ENCODE data around the gene NDUFA7. TPM values are rescaled to one million over a fixed set of nuclear protein-coding genes. Genes with fewer than 3 reads are reported as not detected.

The NDUFA7 gene
- total and polyA plus RNA-seq, 2 of the 13 experiments (the other 11 are each of a cell fraction or from before 2014, with no cell fraction given), result 64.5 to 71.5 TPM

- TF ChIP-seq AFF4 (CRISPR knock-in tag; IDR thresholded peaks at IDR 0.05), result no peak
- 0 out of 2 replicates have a peak, but pooled peaks have one; percentile 32 for TF ChIP-seq ZBTB42 (CRISPR knock-in tag; IDR thresholded peaks at IDR 0.05)
- 0 out of 2 replicates have a peak, but pooled peaks have one; percentile 3 for TF ChIP-seq ZFY (CRISPR knock-in tag; IDR thresholded peaks at IDR 0.05)
- no peak for TF ChIP-seq ZNF180 (CRISPR knock-in tag; IDR thresholded peaks at IDR 0.05; ENCODE audit: borderline replicate concordance, low read depth)
- no peak for TF ChIP-seq GFI1 (CRISPR knock-in tag; IDR thresholded peaks at IDR 0.05; ENCODE audit: borderline replicate concordance)
- TF ChIP-seq PBX2 (CRISPR knock-in tag; IDR thresholded peaks at IDR 0.05), result no peak
- peak; percentile 52; the same call in 1 of the 2 replicates for TF ChIP-seq ZNF790 (CRISPR knock-in tag; IDR thresholded peaks at IDR 0.05; ENCODE audit: borderline replicate concordance)
- TF ChIP-seq MED13 (CRISPR knock-in tag; IDR thresholded peaks at IDR 0.05), result no peak
- TF ChIP-seq HOXA7 (CRISPR knock-in tag; IDR thresholded peaks at IDR 0.05), result no peak
- peak; percentile 29; the same call in 1 of the 2 replicates for TF ChIP-seq FOXP4 (CRISPR knock-in tag; IDR thresholded peaks at IDR 0.05)
- no peak for TF ChIP-seq GTF2F1 (IDR thresholded peaks at IDR 0.05; ENCODE audit: low read length)
- TF ChIP-seq CBX2 (IDR thresholded peaks at IDR 0.05; ENCODE audit: low read depth, low read length), result no peak
- no peak for TF ChIP-seq CBX2 (CRISPR knock-in tag; IDR thresholded peaks at IDR 0.05; ENCODE audit: low read depth)
- TF ChIP-seq ZNF878 (CRISPR knock-in tag; IDR thresholded peaks at IDR 0.05), result peak; percentile 49; the same call in 1 of the 2 replicates
- no peak for TF ChIP-seq ARID3A (IDR thresholded peaks at IDR 0.05; ENCODE audit: low read depth, low read length)
- no peak for TF ChIP-seq PHF20 (CRISPR knock-in tag; IDR thresholded peaks at IDR 0.05)
- no peak for TF ChIP-seq ZUFSP (CRISPR knock-in tag; IDR thresholded peaks at IDR 0.05; ENCODE audit: borderline replicate concordance)
- no peak for TF ChIP-seq KDM5A (IDR thresholded peaks at IDR 0.05; ENCODE audit: borderline replicate concordance, low read length)
Measured at GRCh38 chr19:8363803-8364771, 42.9 kb upstream of the NDUFA7 start, which contains the start of gene ANGPTL4 (continued).

All from HepG2 (cell line).